ENCODE results near the gene TRPC4. TPM values are rescaled to one million over a fixed set of nuclear protein-coding genes. Genes with fewer than 3 reads are reported as not detected.

Gene TRPC4
- total RNA-seq, 1 experiment from 2014 or later, result 19.0 TPM

GRCh38 chr13:37906880-37907279 lies 37.3 kb upstream of the TRPC4 start:
- H2AK5ac ChIP-seq (ENCODE audit: insufficient read length, low read length), result no peak overlapping the region

More at GRCh38 chr13:37906880-37907279, 37.3 kb upstream of the TRPC4 start:
- H3K4me1 Mint-ChIP-seq, result peaks cover 5 to 6% of the 10 kb centered on the region in 2 experiments; a peak in 2 of 4 replicates
- H3K9ac ChIP-seq (ENCODE audit: extremely low read depth, insufficient read length, low read length), result no peak overlapping the region
- H2BK15ac ChIP-seq (ENCODE audit: low read depth, low read length), result no peak overlapping the region
- no peak overlapping the region for H4K8ac ChIP-seq (replicated peaks; ENCODE audit: insufficient read length, low read depth, low read length)
- H4K20me1 ChIP-seq (ENCODE audit: control insufficient read depth, insufficient read depth, insufficient read length), result no peaks in the 10 kb centered on the region
- H3K4ac ChIP-seq (ENCODE audit: low read depth, low read length), result no peak overlapping the region
- H3T11ph ChIP-seq (ENCODE audit: low read length), result no peak overlapping the region
- no peak overlapping the region for H2BK12ac ChIP-seq (ENCODE audit: insufficient read length, low read depth, low read length)
- H2BK20ac ChIP-seq (ENCODE audit: low read depth, low read length, poor library complexity, severe bottlenecking), result no peak overlapping the region
- peaks cover under 1 to 5% of the 10 kb centered on the region in 2 experiments; a peak in 3 of 5 replicates for H3K9me3 Mint-ChIP-seq
- no peak overlapping the region for H3K27ac Mint-ChIP-seq
- H3K23me2 ChIP-seq (ENCODE audit: insufficient read length, low read depth, low read length, poor library complexity, severe bottlenecking), result no peaks in the 10 kb centered on the region
- H3K56ac ChIP-seq (ENCODE audit: insufficient read length, low read depth, low read length), result no peak overlapping the region
- no peak overlapping the region for H2BK5ac ChIP-seq (ENCODE audit: insufficient read length, low read length)
- H3K27ac ChIP-seq (ENCODE audit: insufficient read length, low read depth, low read length), result no peak overlapping the region
- H3K4me2 ChIP-seq (ENCODE audit: insufficient read depth, insufficient read length, low read length), result no peak overlapping the region
- no peak overlapping the region for H3K23ac ChIP-seq (ENCODE audit: insufficient read length, low read depth, low read length)
- H3K79me1 ChIP-seq (ENCODE audit: insufficient read depth, low read depth, low read length, poor library complexity, severe bottlenecking), result no peaks in the 10 kb centered on the region
- H2BK120ac ChIP-seq (ENCODE audit: low read depth, low read length, poor library complexity, severe bottlenecking), result no peak overlapping the region
- DNase-seq, result no peak
- H3K4me3 Mint-ChIP-seq, result no peak overlapping the region
- no peaks in the 10 kb centered on the region for H3K4me1 ChIP-seq (ENCODE audit: insufficient read depth, low read length)
- WGBS (ENCODE audit: extremely low coverage, insufficient read length, low lambda C conversion rate), result no CpG with 5 or more reads among the region's 1 CpG
- H3K9me3 ChIP-seq (ENCODE audit: control insufficient read depth, low read depth, low read length), result no peaks in the 10 kb centered on the region
- no peaks in the 10 kb centered on the region for H3K79me2 ChIP-seq (ENCODE audit: insufficient read depth, low read length)
- H2AFZ ChIP-seq (ENCODE audit: low read length), result no peak overlapping the region
- H3K36me3 Mint-ChIP-seq (ENCODE audit: insufficient read depth in 1 of 3, low read depth in 3 of 3), result peaks cover 0 to 3% (median 3%) of the 10 kb centered on the region in 3 experiments; a peak in 4 of 7 replicates
- H3K27me3 Mint-ChIP-seq (ENCODE audit: low read depth), result no peaks in the 10 kb centered on the region
- H3K14ac ChIP-seq (ENCODE audit: insufficient read depth, low read length), result no peak overlapping the region
- H4K91ac ChIP-seq (ENCODE audit: insufficient read length, low read depth, low read length), result no peak overlapping the region
- TF ChIP-seq CTCF (conservative IDR thresholded peaks at IDR 0.05), result no peak
- H4K5ac ChIP-seq (ENCODE audit: insufficient read length, low read depth, low read length), result no peak overlapping the region
- H3K18ac ChIP-seq (ENCODE audit: insufficient read length, low read depth, low read length), result no peak overlapping the region
- no peaks in the 10 kb centered on the region for H3K27me3 ChIP-seq (ENCODE audit: insufficient read depth, low read length)

Data from H9 (cell line).